ENCODE data around the gene TRAPPC10. TPM values are rescaled to one million over a fixed set of nuclear protein-coding genes. Genes with fewer than 3 reads are reported as not detected.

The TRAPPC10 gene
- total RNA-seq, 1 experiment from 2014 or later = 31.5 TPM

DNA sequence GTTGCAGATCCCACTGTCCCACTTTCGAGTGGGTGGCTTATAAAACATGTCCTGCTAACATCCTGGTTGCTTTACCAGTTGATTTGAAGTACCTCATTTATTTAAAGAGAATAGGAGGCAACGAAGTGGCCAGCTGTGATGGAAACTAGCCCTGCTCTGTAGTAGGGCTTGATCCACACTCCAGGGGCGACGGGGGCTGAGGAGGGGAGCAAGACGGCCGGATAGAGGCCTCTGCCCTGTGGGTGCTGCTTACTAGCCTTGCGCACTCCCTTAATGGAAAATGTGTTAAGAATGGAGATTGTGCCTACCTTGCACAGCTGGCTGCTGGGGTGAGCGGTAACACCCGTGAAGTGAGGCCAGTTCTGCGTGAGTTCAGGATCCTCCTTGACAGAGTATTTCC is 54.0 kb downstream of the TRAPPC10 start:
- CTCF ChIA-PET = no interaction called here
- TF ChIP-seq ELF1 (IDR thresholded peaks at IDR 0.05; ENCODE audit: borderline replicate concordance, low read depth) (no peak), FOSL1 (IDR thresholded peaks at IDR 0.05; ENCODE audit: low read depth) (no peak), ZFX (IDR thresholded peaks at IDR 0.05) (no peak), JUND (IDR thresholded peaks at IDR 0.05) (no peak), POLR2AphosphoS5 (IDR thresholded peaks at IDR 0.05; ENCODE audit: low read depth, low read length) (no peak), YY1 (IDR thresholded peaks at IDR 0.05; ENCODE audit: extremely low read depth, insufficient replicate concordance, low read depth, low read length) (no peak), POLR2A (IDR thresholded peaks at IDR 0.05; ENCODE audit: borderline replicate concordance, extremely low read depth, insufficient read depth, insufficient read length) (no peak)
- TF ChIP-seq, protein P1, sequence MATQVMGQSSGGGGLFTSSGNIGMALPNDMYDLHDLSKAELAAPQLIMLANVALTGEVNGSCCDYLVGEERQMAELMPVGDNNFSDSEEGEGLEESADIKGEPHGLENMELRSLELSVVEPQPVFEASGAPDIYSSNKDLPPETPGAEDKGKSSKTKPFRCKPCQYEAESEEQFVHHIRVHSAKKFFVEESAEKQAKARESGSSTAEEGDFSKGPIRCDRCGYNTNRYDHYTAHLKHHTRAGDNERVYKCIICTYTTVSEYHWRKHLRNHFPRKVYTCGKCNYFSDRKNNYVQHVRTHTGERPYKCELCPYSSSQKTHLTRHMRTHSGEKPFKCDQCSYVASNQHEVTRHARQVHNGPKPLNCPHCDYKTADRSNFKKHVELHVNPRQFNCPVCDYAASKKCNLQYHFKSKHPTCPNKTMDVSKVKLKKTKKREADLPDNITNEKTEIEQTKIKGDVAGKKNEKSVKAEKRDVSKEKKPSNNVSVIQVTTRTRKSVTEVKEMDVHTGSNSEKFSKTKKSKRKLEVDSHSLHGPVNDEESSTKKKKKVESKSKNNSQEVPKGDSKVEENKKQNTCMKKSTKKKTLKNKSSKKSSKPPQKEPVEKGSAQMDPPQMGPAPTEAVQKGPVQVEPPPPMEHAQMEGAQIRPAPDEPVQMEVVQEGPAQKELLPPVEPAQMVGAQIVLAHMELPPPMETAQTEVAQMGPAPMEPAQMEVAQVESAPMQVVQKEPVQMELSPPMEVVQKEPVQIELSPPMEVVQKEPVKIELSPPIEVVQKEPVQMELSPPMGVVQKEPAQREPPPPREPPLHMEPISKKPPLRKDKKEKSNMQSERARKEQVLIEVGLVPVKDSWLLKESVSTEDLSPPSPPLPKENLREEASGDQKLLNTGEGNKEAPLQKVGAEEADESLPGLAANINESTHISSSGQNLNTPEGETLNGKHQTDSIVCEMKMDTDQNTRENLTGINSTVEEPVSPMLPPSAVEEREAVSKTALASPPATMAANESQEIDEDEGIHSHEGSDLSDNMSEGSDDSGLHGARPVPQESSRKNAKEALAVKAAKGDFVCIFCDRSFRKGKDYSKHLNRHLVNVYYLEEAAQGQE (IDR thresholded peaks at IDR 0.05; ENCODE audit: low read depth) = no peak
- TF ChIP-seq, protein P2, sequence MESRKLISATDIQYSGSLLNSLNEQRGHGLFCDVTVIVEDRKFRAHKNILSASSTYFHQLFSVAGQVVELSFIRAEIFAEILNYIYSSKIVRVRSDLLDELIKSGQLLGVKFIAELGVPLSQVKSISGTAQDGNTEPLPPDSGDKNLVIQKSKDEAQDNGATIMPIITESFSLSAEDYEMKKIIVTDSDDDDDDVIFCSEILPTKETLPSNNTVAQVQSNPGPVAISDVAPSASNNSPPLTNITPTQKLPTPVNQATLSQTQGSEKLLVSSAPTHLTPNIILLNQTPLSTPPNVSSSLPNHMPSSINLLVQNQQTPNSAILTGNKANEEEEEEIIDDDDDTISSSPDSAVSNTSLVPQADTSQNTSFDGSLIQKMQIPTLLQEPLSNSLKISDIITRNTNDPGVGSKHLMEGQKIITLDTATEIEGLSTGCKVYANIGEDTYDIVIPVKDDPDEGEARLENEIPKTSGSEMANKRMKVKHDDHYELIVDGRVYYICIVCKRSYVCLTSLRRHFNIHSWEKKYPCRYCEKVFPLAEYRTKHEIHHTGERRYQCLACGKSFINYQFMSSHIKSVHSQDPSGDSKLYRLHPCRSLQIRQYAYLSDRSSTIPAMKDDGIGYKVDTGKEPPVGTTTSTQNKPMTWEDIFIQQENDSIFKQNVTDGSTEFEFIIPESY (IDR thresholded peaks at IDR 0.05; ENCODE audit: extremely low read depth, insufficient replicate concordance, low read length) = no peak
- Histone ChIP-seq H3K36me3 (ENCODE audit: control insufficient read depth in 1 of 2, insufficient read depth in 2 of 2, low read length in 2 of 2) (peaks cover 6 to 8% of the 10 kb centered on the region in 2 experiments; a peak in 3 of 4 replicates), H3K9me3 (ENCODE audit: control insufficient read depth in 1 of 2, insufficient read depth in 1 of 2, low read depth in 1 of 2, low read length in 2 of 2) (no peaks in the 10 kb centered on the region), H3K4me1 (ENCODE audit: control insufficient read depth in 1 of 2, insufficient read depth in 2 of 2, low read length in 2 of 2) (no peaks in the 10 kb centered on the region), H3K9me2 (ENCODE audit: insufficient read depth) (no peaks in the 10 kb centered on the region), H3K4me2 (ENCODE audit: low read length) (no peak overlapping the region), H3K4me3 (replicated peaks in 1 of 2; ENCODE audit: low read depth in 1 of 2, low read length in 2 of 2) (no peak overlapping the region), H3K27me3 (ENCODE audit: insufficient read depth, low read length) (no peaks in the 10 kb centered on the region), H3K27ac (ENCODE audit: low read depth, low read length) (no peak overlapping the region), H3K9ac (ENCODE audit: low read length) (no peak overlapping the region), H4K20me1 (ENCODE audit: insufficient read depth) (0 out of 2 replicates have a peak, but pooled peaks cover under 1% of the 10 kb centered on the region), H3K79me2 (ENCODE audit: insufficient read depth, low read length) (peaks cover 36% of the 10 kb centered on the region), H2AFZ (ENCODE audit: low read depth, low read length, poor library complexity, severe bottlenecking) (no peak overlapping the region)
- DNase-seq (ENCODE audit: low read depth, low spot score) (no peak), ATAC-seq (no peak)
- RAD21 ChIA-PET (ENCODE audit: low non-redundant PET in 1 of 2, low total read pairs in 2 of 2, uncharacterized antibody in 2 of 2, unreplicated experiment in 2 of 2) = no interaction called here
- POLR2A ChIA-PET = no interaction called here
- no TSS peak for BruUV-seq (replicated peaks)
- intact Hi-C loops (cut with micrococcal nuclease) = no loop called here
